HepG2 (cell line): ENCODE data around the gene AXIN2. TPM values are rescaled to one million over a fixed set of nuclear protein-coding genes. Genes with fewer than 3 reads are reported as not detected.

Experiments used
- BCL3 ChIP-seq: sonication (generic); formaldehyde crosslinking; IDR thresholded peaks from 2 replicates; pipeline ENCODE4 v1.5.1; 2020; ENCODE audit warnings: mild to moderate bottlenecking, missing genetic modification reagents, moderate library complexity
- CAMTA2 ChIP-seq: sonication (generic); formaldehyde crosslinking; IDR thresholded peaks from 2 replicates; pipeline ENCODE4 v1.4.0; 2020; ENCODE audit warnings: mild to moderate bottlenecking, missing genetic modification reagents, borderline replicate concordance
- GFI1 ChIP-seq: sonication (generic); formaldehyde crosslinking; IDR thresholded peaks from 2 replicates; pipeline ENCODE4 v1.5.0; 2020; ENCODE audit warnings: missing genetic modification reagents, mild to moderate bottlenecking, borderline replicate concordance
- HNF4A ChIP-seq: sonication (generic); formaldehyde crosslinking; IDR thresholded peaks from 2 replicates; pipeline ENCODE4 v1.4.0; 2020; ENCODE audit warnings: missing genetic modification reagents
- HNF4G ChIP-seq, 2 experiments: sonication (generic) in 1 of 2; formaldehyde crosslinking in 1 of 2; IDR thresholded peaks; 2 replicates each; pipeline versions ENCODE4 v1.4.0 to v1.6.1; 2011 to 2020; ENCODE audit warnings: borderline replicate concordance in 2 of 2, low read depth in 2 of 2, mild to moderate bottlenecking in 2 of 2, low read length in 1 of 2, missing genetic modification reagents in 1 of 2, moderate library complexity in 1 of 2
- JARID2 ChIP-seq: sonication (generic); formaldehyde crosslinking; IDR thresholded peaks from 2 replicates; pipeline ENCODE4 v1.8.1; 2023; ENCODE audit warnings: missing genetic modification reagents, inconsistent platforms; ENCODE audit not compliant: insufficient replicate concordance
- KDM5B ChIP-seq: sonication (generic); formaldehyde crosslinking; IDR thresholded peaks from 2 replicates; pipeline ENCODE4 v1.4.0; 2020; ENCODE audit warnings: missing genetic modification reagents, mild to moderate bottlenecking, borderline replicate concordance
- LCORL ChIP-seq, 2 experiments: fragments of 450-650 bp in 1 of 2; sonication (generic) in 1 of 2; formaldehyde crosslinking in 1 of 2; IDR thresholded peaks; 2 replicates each; pipeline versions ENCODE4 v1.5.0 to v1.6.1; 2017 to 2020; ENCODE audit warnings: antibody characterized with exemption in 1 of 2, missing genetic modification reagents in 1 of 2
- MAFG ChIP-seq: sonication (generic); formaldehyde crosslinking; IDR thresholded peaks from 2 replicates; pipeline ENCODE4 v1.5.1; 2020; ENCODE audit warnings: mild to moderate bottlenecking, missing genetic modification reagents
- MIER2 ChIP-seq: IDR thresholded peaks from 2 replicates; pipeline ENCODE4 v1.6.1; 2016; ENCODE audit warnings: missing biosample characterization, missing genetic modification reagents
- NCOR1 ChIP-seq: fragments of 200-600 bp; sonication (generic); IDR thresholded peaks from 2 replicates; pipeline ENCODE4 v1.7.0; 2017; ENCODE audit warnings: antibody characterized with exemption, low read length, borderline replicate concordance
- NFYB ChIP-seq: sonication (generic); formaldehyde crosslinking; IDR thresholded peaks from 2 replicates; pipeline ENCODE4 v1.4.0; 2020; ENCODE audit warnings: missing genetic modification reagents
- NR3C1 ChIP-seq: sonication (generic); formaldehyde crosslinking; IDR thresholded peaks from 2 replicates; pipeline ENCODE4 v1.4.0; 2020; ENCODE audit warnings: missing genetic modification reagents
- POLR2AphosphoS5 ChIP-seq: IDR thresholded peaks from 2 replicates; pipeline ENCODE4 v1.6.1; 2012; ENCODE audit warnings: low read depth, low read length
- PRMT3 ChIP-seq: sonication (generic); formaldehyde crosslinking; IDR thresholded peaks from 2 replicates; pipeline ENCODE4 v1.8.1; 2022; ENCODE audit warnings: low read depth, mild to moderate bottlenecking, moderate library complexity, missing genetic modification reagents, borderline replicate concordance
- REPIN1 ChIP-seq: sonication (generic); formaldehyde crosslinking; IDR thresholded peaks from 2 replicates; pipeline ENCODE4 v1.8.0; 2022; ENCODE audit warnings: missing genetic modification reagents, low read depth, mild to moderate bottlenecking, borderline replicate concordance
- RFX3 ChIP-seq: IDR thresholded peaks from 2 replicates; pipeline ENCODE4 v1.6.1; 2016; ENCODE audit warnings: missing biosample characterization, missing genetic modification reagents
- SMC3 ChIP-seq: IDR thresholded peaks from 2 replicates; pipeline ENCODE4 v1.6.1; 2011; ENCODE audit warnings: low read length, improper control_type of control experiment
- SOX13 ChIP-seq, 3 experiments: fragments of 450-650 bp in 1 of 3; sonication (generic) in 1 of 3; formaldehyde crosslinking in 1 of 3; IDR thresholded peaks in 2 of 3; conservative IDR thresholded peaks in 1 of 3; 2 replicates each; pipeline versions ENCODE4 v1.5.0 to v1.6.1; 2016 to 2020; ENCODE audit warnings: antibody characterized with exemption in 1 of 3, mild to moderate bottlenecking in 1 of 3, missing compliant biosample characterization in 1 of 3, missing genetic modification reagents in 1 of 3, moderate library complexity in 1 of 3
- SOX5 ChIP-seq: IDR thresholded peaks from 2 replicates; pipeline ENCODE4 v1.6.1; 2016; ENCODE audit warnings: borderline replicate concordance
- SP1 ChIP-seq, 2 experiments: fragments of 450-650 bp in 1 of 2; sonication (generic) in 1 of 2; formaldehyde crosslinking in 1 of 2; IDR thresholded peaks; 2 replicates each; pipeline versions ENCODE4 v1.4.0 to v1.6.1; 2016 to 2020; ENCODE audit warnings: missing genetic modification reagents in 1 of 2
- TBX3 ChIP-seq: fragments of 450-650 bp; IDR thresholded peaks from 2 replicates; pipeline ENCODE4 v1.6.1; 2017; ENCODE audit warnings: antibody characterized with exemption, mild to moderate bottlenecking, inconsistent platforms, borderline replicate concordance
- ZFP1 ChIP-seq: IDR thresholded peaks from 2 replicates; pipeline ENCODE4 v1.6.1; 2016
- ZNF224 ChIP-seq: sonication (generic); formaldehyde crosslinking; IDR thresholded peaks from 2 replicates; pipeline ENCODE4 v1.5.0; 2020; ENCODE audit warnings: mild to moderate bottlenecking, missing genetic modification reagents
- ZNF382 ChIP-seq: sonication (generic); formaldehyde crosslinking; IDR thresholded peaks from 2 replicates; pipeline ENCODE4 v1.5.0; 2020; ENCODE audit warnings: missing genetic modification reagents, mild to moderate bottlenecking, borderline replicate concordance
- ZNF557 ChIP-seq: sonication (generic); formaldehyde crosslinking; IDR thresholded peaks from 2 replicates; pipeline ENCODE4 v1.4.0; 2020; ENCODE audit warnings: missing genetic modification reagents
- ZNF589 ChIP-seq: sonication (generic); formaldehyde crosslinking; conservative IDR thresholded peaks from 2 replicates; pipeline ENCODE4 v1.8.0; 2022; ENCODE audit warnings: mild to moderate bottlenecking, moderate library complexity, missing genetic modification reagents
- ZNF891 ChIP-seq: sonication (generic); formaldehyde crosslinking; IDR thresholded peaks from 2 replicates; pipeline ENCODE4 v1.5.0; 2020; ENCODE audit warnings: mild to moderate bottlenecking, missing genetic modification reagents
- polyA plus RNA-seq, 8 experiments: library from polyadenylated mRNA; depleted of rRNA in 3 of 8; stranded (reverse) in 7 of 8; unstranded in 1 of 8; fragments of >200 nt; fragmentation: Illumina TruSeq in 4 of 8; extraction: Trizol in 4 of 8; gene quantifications; 2 replicates each; pipeline versions ENCODE4 v1.2.1 to v1.2.3, GENCODE V29; 2011 to 2016; ENCODE audit warnings: low read depth in 4 of 8, missing spikeins in 1 of 8, mixed read lengths in 1 of 8; ENCODE audit not compliant: insufficient read depth in 1 of 8
- total RNA-seq, 5 experiments: library from RNA; depleted of rRNA; stranded (reverse); fragments of >200 nt; fragmentation: Illumina TruSeq; extraction: Trizol; gene quantifications; 2 replicates each; pipeline ENCODE4 v1.2.3, GENCODE V29; 2016; ENCODE audit warnings: low read depth in 1 of 5
- TF ChIP-seq, protein P1 (sequence below): sonication (generic); formaldehyde crosslinking; IDR thresholded peaks from 2 replicates; pipeline ENCODE4 v1.8.0; 2023; ENCODE audit warnings: mild to moderate bottlenecking, missing genetic modification reagents

AXIN2 gene
- total and polyA plus RNA-seq, 2 of the 13 experiments (the other 11 are each of a cell fraction or from before 2014, with no cell fraction given), result 58.6 to 63.4 TPM

GRCh38 chr17:65588181-65588808 is 26.8 kb upstream of the AXIN2 start (continued):
- TF ChIP-seq SMC3, result peak; percentile 66
- TF ChIP-seq ZNF224 (CRISPR knock-in tag), result no peak
- TF ChIP-seq ZNF557 (CRISPR knock-in tag), result no peak
- TF ChIP-seq JARID2 (CRISPR knock-in tag), result no peak
- no peak for TF ChIP-seq BCL3 (CRISPR knock-in tag)
- TF ChIP-seq PRMT3 (CRISPR knock-in tag), result 0 out of 2 replicates have a peak, but pooled peaks have one; percentile 43
- 0 out of 2 replicates have a peak, but pooled peaks have one; percentile 24 for TF ChIP-seq MIER2
- TF ChIP-seq POLR2AphosphoS5, result no peak
- no peak for TF ChIP-seq KDM5B (CRISPR knock-in tag)
- peak; percentile 70; the same call in 1 of the 2 replicates for TF ChIP-seq NCOR1
- no peak for TF ChIP-seq ZNF891 (CRISPR knock-in tag)
- TF ChIP-seq NFYB (CRISPR knock-in tag), result no peak
- peak; percentile 89 for TF ChIP-seq HNF4A (CRISPR knock-in tag)
- TF ChIP-seq REPIN1 (CRISPR knock-in tag), result peak; percentile 41; the same call in 1 of the 2 replicates
- TF ChIP-seq NR3C1 (CRISPR knock-in tag), result no peak
- 0 out of 2 replicates have a peak, but pooled peaks have one; percentile 40 for TF ChIP-seq SOX13 (IDR thresholded peaks at IDR 0.05)
- TF ChIP-seq SOX13 (CRISPR knock-in tag; conservative IDR thresholded peaks at IDR 0.05 in 1 of 2, IDR thresholded peaks at IDR 0.05 in 1 of 2), result peak in 1 of 2 experiments; percentile 74; a peak in 2 of 4 replicates
- TF ChIP-seq SOX5 (CRISPR knock-in tag), result peak; percentile 26; the same call in 1 of the 2 replicates
- TF ChIP-seq HNF4G (IDR thresholded peaks at IDR 0.05; ENCODE audit: borderline replicate concordance, low read depth, low read length), result peak; percentile 80
- TF ChIP-seq HNF4G (CRISPR knock-in tag; IDR thresholded peaks at IDR 0.05; ENCODE audit: borderline replicate concordance, low read depth), result no peak
- TF ChIP-seq CAMTA2 (CRISPR knock-in tag), result no peak
- peak; percentile 60; the same call in 1 of the 2 replicates for TF ChIP-seq GFI1 (CRISPR knock-in tag)
- TF ChIP-seq LCORL (IDR thresholded peaks at IDR 0.05), result no peak
- TF ChIP-seq LCORL (CRISPR knock-in tag; IDR thresholded peaks at IDR 0.05), result no peak
- no peak for TF ChIP-seq ZNF589 (CRISPR knock-in tag)
- peak; percentile 78; the same call in 1 of the 2 replicates for TF ChIP-seq TBX3
- TF ChIP-seq ZNF382 (CRISPR knock-in tag), result no peak
- peak; percentile 59 for TF ChIP-seq MAFG (CRISPR knock-in tag)
- TF ChIP-seq ZFP1, result no peak
- no peak for TF ChIP-seq RFX3 (CRISPR knock-in tag)
- TF ChIP-seq, protein P1, sequence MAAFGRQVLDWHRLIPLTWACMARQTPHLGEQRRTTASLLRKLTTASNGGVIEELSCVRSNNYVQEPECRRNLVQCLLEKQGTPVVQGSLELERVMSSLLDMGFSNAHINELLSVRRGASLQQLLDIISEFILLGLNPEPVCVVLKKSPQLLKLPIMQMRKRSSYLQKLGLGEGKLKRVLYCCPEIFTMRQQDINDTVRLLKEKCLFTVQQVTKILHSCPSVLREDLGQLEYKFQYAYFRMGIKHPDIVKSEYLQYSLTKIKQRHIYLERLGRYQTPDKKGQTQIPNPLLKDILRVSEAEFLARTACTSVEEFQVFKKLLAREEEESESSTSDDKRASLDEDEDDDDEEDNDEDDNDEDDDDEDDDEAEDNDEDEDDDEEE, result no peak
- no peak for TF ChIP-seq SP1 (IDR thresholded peaks at IDR 0.05)
- no peak for TF ChIP-seq SP1 (CRISPR knock-in tag; IDR thresholded peaks at IDR 0.05)
